ENCODE measurements around the gene TTC17.

TTC17 gene

DNA sequence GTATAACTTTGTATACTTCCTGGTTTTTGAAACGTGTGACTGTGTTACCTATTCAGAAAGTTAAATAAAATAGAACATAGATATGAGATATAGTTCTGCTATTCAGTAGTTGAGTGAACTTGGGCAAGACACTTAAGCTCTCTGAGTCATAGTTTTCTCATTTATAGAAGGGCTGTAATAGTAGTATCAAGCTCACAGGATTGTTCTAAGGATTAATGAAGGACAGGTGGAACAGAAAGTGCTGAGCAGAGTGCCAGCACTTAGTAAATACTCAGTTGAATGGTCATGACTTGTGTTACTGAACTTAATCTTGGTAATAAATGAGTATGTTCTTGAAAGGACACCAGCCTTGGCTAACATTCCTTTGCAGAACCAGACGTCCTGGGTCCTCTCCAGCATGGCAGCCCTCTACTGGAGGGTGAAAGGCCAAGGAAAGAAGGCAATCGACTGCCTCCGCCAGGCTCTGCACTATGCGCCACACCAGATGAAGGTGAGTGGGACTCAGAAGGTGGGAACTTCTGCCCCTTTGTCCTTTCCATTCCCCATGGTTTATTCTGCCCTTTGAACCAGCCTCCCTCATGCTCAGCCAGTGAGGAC, 131.2 kb downstream of the TTC17 start:
- no peak for ATAC-seq (ENCODE audit: low read depth)

DNA sequence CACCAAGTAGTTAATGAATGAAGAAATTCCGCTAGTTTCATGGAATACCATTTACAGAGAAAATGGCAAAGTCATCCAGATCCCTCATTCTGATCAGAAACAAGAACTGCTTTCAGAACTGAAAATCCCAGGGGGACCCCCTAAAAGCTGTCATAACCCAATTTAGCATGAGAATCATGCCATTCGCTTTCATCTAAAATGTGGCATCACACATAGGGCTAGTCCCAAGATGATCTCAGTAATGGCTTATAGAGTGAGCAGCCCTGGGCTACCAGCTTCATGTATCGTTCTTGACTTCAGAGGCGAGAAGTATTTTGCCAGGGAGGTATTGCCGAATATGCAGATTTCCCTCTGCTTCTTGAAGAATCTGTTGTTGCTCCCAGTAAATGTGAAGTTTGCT, 134.0 kb downstream of the TTC17 start:
- no peaks in the 10 kb centered on the region for H3K4me1 ChIP-seq (ENCODE audit: insufficient read depth, poor library complexity, severe bottlenecking)
- DNase-seq (ENCODE audit: low spot score) (no peak), ATAC-seq (ENCODE audit: low read depth) (no peak)
- TF ChIP-seq, protein P1, sequence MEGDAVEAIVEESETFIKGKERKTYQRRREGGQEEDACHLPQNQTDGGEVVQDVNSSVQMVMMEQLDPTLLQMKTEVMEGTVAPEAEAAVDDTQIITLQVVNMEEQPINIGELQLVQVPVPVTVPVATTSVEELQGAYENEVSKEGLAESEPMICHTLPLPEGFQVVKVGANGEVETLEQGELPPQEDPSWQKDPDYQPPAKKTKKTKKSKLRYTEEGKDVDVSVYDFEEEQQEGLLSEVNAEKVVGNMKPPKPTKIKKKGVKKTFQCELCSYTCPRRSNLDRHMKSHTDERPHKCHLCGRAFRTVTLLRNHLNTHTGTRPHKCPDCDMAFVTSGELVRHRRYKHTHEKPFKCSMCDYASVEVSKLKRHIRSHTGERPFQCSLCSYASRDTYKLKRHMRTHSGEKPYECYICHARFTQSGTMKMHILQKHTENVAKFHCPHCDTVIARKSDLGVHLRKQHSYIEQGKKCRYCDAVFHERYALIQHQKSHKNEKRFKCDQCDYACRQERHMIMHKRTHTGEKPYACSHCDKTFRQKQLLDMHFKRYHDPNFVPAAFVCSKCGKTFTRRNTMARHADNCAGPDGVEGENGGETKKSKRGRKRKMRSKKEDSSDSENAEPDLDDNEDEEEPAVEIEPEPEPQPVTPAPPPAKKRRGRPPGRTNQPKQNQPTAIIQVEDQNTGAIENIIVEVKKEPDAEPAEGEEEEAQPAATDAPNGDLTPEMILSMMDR (IDR thresholded peaks at IDR 0.05; ENCODE audit: poor library complexity, severe bottlenecking), result no peak
- H3K27ac ChIP-seq (ENCODE audit: poor library complexity, severe bottlenecking), result no peak overlapping the region
- H3K27me3 ChIP-seq (ENCODE audit: insufficient read depth, poor library complexity, severe bottlenecking), result no peaks in the 10 kb centered on the region
- H3K4me3 ChIP-seq (ENCODE audit: severe bottlenecking), result no peak overlapping the region
- H3K9me3 ChIP-seq (ENCODE audit: severe bottlenecking), result no peaks in the 10 kb centered on the region
- H3K36me3 ChIP-seq (ENCODE audit: low read depth), result peaks cover 11% of the 10 kb centered on the region

More for the DNA sequence above, 131.2 kb downstream of the TTC17 start:
- TF ChIP-seq, protein P1 (IDR thresholded peaks at IDR 0.05; ENCODE audit: poor library complexity, severe bottlenecking), result no peak
- Histone ChIP-seq H3K4me1 (ENCODE audit: insufficient read depth, poor library complexity, severe bottlenecking) (no peaks in the 10 kb centered on the region), H3K27ac (ENCODE audit: poor library complexity, severe bottlenecking) (no peak overlapping the region), H3K27me3 (ENCODE audit: insufficient read depth, poor library complexity, severe bottlenecking) (no peaks in the 10 kb centered on the region), H3K4me3 (ENCODE audit: severe bottlenecking) (no peak overlapping the region), H3K36me3 (ENCODE audit: low read depth) (peaks cover 23% of the 10 kb centered on the region), H3K9me3 (ENCODE audit: severe bottlenecking) (no peaks in the 10 kb centered on the region)
- no peak for DNase-seq (ENCODE audit: low spot score)

DNA sequence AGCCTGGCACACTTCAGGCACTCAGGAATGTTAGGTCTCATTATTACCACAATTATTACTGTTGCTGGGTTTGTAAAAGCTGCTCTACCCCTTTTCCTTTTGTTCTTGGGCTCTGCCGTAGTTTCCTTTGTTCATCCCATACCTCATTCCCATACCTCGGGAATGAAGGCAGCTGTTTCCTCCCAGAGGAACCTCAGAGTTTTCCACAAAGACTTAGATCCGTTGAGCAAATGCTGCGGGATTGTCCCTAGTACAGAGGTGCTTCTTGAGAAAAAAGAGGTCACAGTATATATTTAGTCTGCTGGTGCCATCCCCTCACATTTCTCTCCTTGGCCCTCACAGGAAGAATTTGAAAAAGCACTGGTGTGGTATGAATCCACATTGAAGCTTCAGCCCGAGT, 134.7 kb downstream of the TTC17 start:
- no peak for ATAC-seq (ENCODE audit: low read depth)

DNA sequence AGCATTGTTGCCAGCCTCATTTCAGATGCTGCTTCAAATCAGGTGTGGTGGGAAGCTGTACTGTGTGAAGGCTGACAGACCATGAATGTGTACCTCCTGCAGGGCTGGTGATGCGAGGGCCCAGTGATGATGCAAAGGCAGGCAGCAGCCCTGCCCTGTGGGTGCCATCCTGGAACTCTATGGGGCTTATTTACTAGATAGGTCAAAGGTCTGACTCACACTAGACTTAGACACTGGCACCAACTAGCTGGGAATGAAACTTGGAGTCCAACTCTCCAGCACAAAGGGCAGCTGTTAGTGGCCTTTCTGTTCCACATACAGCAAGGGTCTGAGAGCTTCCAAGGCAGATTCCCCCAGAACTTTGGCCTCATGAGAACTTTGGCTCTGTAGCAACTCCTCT, 138.4 kb downstream of the TTC17 start:
- ATAC-seq (ENCODE audit: low read depth) (peak; percentile 29; the same call in 1 of the 3 replicates), DNase-seq (ENCODE audit: low spot score) (no peak)
- Histone ChIP-seq H3K27me3 (ENCODE audit: insufficient read depth, poor library complexity, severe bottlenecking) (no peaks in the 10 kb centered on the region), H3K27ac (ENCODE audit: poor library complexity, severe bottlenecking) (no peak overlapping the region), H3K4me3 (ENCODE audit: severe bottlenecking) (no peak overlapping the region), H3K36me3 (ENCODE audit: low read depth) (peaks cover 6% of the 10 kb centered on the region), H3K4me1 (ENCODE audit: insufficient read depth, poor library complexity, severe bottlenecking) (no peaks in the 10 kb centered on the region), H3K9me3 (ENCODE audit: severe bottlenecking) (no peaks in the 10 kb centered on the region)
- TF ChIP-seq, protein P1 (IDR thresholded peaks at IDR 0.05; ENCODE audit: poor library complexity, severe bottlenecking), result no peak

More for the DNA sequence above, 134.7 kb downstream of the TTC17 start:
- no peaks in the 10 kb centered on the region for H3K4me1 ChIP-seq (ENCODE audit: insufficient read depth, poor library complexity, severe bottlenecking)
- no peak overlapping the region for H3K4me3 ChIP-seq (ENCODE audit: severe bottlenecking)
- no peaks in the 10 kb centered on the region for H3K9me3 ChIP-seq (ENCODE audit: severe bottlenecking)
- H3K27me3 ChIP-seq (ENCODE audit: insufficient read depth, poor library complexity, severe bottlenecking), result no peaks in the 10 kb centered on the region
- TF ChIP-seq, protein P1 (IDR thresholded peaks at IDR 0.05; ENCODE audit: poor library complexity, severe bottlenecking), result no peak
- H3K27ac ChIP-seq (ENCODE audit: poor library complexity, severe bottlenecking), result no peak overlapping the region
- no peak for DNase-seq (ENCODE audit: low spot score)
- peaks cover 11% of the 10 kb centered on the region for H3K36me3 ChIP-seq (ENCODE audit: low read depth)

DNA sequence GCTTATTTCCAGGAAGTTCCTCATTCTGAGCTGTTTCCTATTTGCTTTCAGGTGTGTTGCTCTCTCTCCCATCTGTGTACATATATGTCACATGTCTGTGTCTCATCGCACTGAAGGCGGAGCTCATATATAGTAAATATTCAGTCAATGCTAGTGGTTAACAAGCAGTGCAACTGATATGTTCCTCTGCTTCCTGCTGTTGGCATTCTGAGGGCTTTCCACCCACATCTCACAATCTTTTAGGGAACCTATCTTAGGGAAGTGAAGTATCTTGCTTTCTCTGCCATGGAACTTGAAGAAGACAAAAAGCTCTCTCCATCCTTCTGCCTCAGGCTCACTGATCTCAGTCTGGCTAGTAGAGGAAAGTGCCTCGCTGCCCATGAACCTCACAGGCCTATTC, 139.8 kb downstream of the TTC17 start:
- DNase-seq (ENCODE audit: low spot score), result no peak
- no peaks in the 10 kb centered on the region for H3K9me3 ChIP-seq (ENCODE audit: severe bottlenecking)
- H3K4me1 ChIP-seq (ENCODE audit: insufficient read depth, poor library complexity, severe bottlenecking), result no peaks in the 10 kb centered on the region
- H3K27ac ChIP-seq (ENCODE audit: poor library complexity, severe bottlenecking), result no peak overlapping the region
- TF ChIP-seq, protein P1 (IDR thresholded peaks at IDR 0.05; ENCODE audit: poor library complexity, severe bottlenecking), result no peak
- no peaks in the 10 kb centered on the region for H3K27me3 ChIP-seq (ENCODE audit: insufficient read depth, poor library complexity, severe bottlenecking)
- H3K4me3 ChIP-seq (ENCODE audit: severe bottlenecking), result no peak overlapping the region
- no peak for ATAC-seq (ENCODE audit: low read depth)
- H3K36me3 ChIP-seq (ENCODE audit: low read depth), result no peaks in the 10 kb centered on the region

All from RWPE2 (cell line).